Spleen (tissue), 11 donors: ENCODE results near the gene IFNL1. TPM values are rescaled to one million over a fixed set of nuclear protein-coding genes. Genes with fewer than 3 reads are reported as not detected.
"Not testable (repeated sequence)": the region's sequence is repeated elsewhere in the genome, so short reads cannot be mapped to it uniquely, and the experiment has no call there.

Experiments
- DNase-seq: peaks from one replicate; pipeline ENCODE4 v3.0.0-alpha.2; 2020
- H3K27ac ChIP-seq, 8 donors: fragments of 200-600 bp; sonication (generic) in 7 of 8; 1 replicate in 4 of 8; 2 replicates in 4 of 8; pipeline versions ENCODE4 v1.5.0 to v1.8.0; 2016 to 2021; ENCODE audit warnings: inconsistent platforms in 4 of 8, mild to moderate bottlenecking in 4 of 8, moderate library complexity in 1 of 8
- H3K27me3 ChIP-seq, 7 donors: fragments of 200-600 bp; sonication (generic) in 6 of 7; replicated peaks in 1 of 7; 1 replicate in 4 of 7; 2 replicates in 3 of 7; pipeline versions ENCODE4 v1.5.0 to v1.8.0; 2016 to 2021; ENCODE audit warnings: inconsistent platforms in 3 of 7, mild to moderate bottlenecking in 1 of 7
- H3K36me3 ChIP-seq, 6 donors: fragments of 200-600 bp; sonication (generic) in 5 of 6; 1 replicate in 4 of 6; 2 replicates in 2 of 6; pipeline versions ENCODE4 v1.5.0 to v1.8.0; 2016 to 2021; ENCODE audit warnings: inconsistent platforms in 2 of 6
- H3K4me1 ChIP-seq, 6 donors: fragments of 200-600 bp; sonication (generic) in 5 of 6; 1 replicate in 3 of 6; 2 replicates in 3 of 6; pipeline versions ENCODE4 v1.5.0 to v1.8.0; 2016 to 2021; ENCODE audit warnings: inconsistent platforms in 3 of 6
- H3K4me3 ChIP-seq, 8 donors: fragments of 200-600 bp; sonication (generic) in 7 of 8; 1 replicate in 4 of 8; 2 replicates in 4 of 8; pipeline versions ENCODE4 v1.5.0 to v1.8.0; 2016 to 2021; ENCODE audit warnings: inconsistent platforms in 4 of 8, mild to moderate bottlenecking in 4 of 8, moderate library complexity in 2 of 8
- H3K9me3 ChIP-seq, 8 donors: fragments of 200-600 bp; sonication (generic) in 7 of 8; 1 replicate in 4 of 8; 2 replicates in 4 of 8; pipeline versions ENCODE4 v1.5.0 to v1.8.0; 2016 to 2021; ENCODE audit warnings: inconsistent platforms in 4 of 8
- POLR2A ChIP-seq, 3 donors: fragments of 450-650 bp; IDR thresholded peaks; one replicate each; pipeline ENCODE4 v1.5.1; 2017; ENCODE audit warnings: antibody characterized with exemption in 3 of 3, mild to moderate bottlenecking in 1 of 3
- POLR2AphosphoS5 ChIP-seq, 3 donors: sonication (generic); formaldehyde crosslinking; IDR thresholded peaks; one replicate each; pipeline ENCODE4 v1.5.1; 2017; ENCODE audit warnings: antibody characterized with exemption in 3 of 3
- WGBS, 5 donors: extraction: QIAGEN DNeasy Blood & Tissue Kit in 3 of 5; methylation state at CpG; one replicate each; pipeline versions ENCODE4 v1.1.5 to v1.1.7; 2013 to 2018; 5-methylcytosine and 5-hydroxymethylcytosine counted together
- intact Hi-C: fragments of 100-400 bp; cut with DNase I; formaldehyde crosslinking; loops from one replicate; pipeline ENCODE4 v1.15.0; 2023; ENCODE audit warnings: low total_unique reads
- polyA plus RNA-seq, 3 donors: library from polyadenylated mRNA; stranded (reverse); fragments of 200-250 nt; gene quantifications; one replicate each; pipeline ENCODE4 v1.2.1, GENCODE V29; 2013
- total RNA-seq, 7 donors: library from RNA; depleted of rRNA in 3 of 7; stranded (reverse); fragments of >200 nt in 3 of 7; fragmentation: NEBNext Ultra II Directional in 4 of 7; extraction: Animal tissue kit (Norgen Biotek cat#: 25700) in 4 of 7; gene quantifications; one replicate each; pipeline versions ENCODE4 v1.1.0 to v1.2.1, GENCODE V29; 2016 to 2021
- TF ChIP-seq, protein P1 (sequence below), 11 experiments: fragments of 200-600 bp in 7 of 11; fragments of 450-650 bp in 4 of 11; sonication (generic) in 4 of 11; IDR thresholded peaks in 8 of 11; conservative IDR thresholded peaks in 3 of 11; 1 replicate in 7 of 11; 2 replicates in 4 of 11; pipeline versions ENCODE4 v1.4.0 to v1.8.0; 2016 to 2021; ENCODE audit warnings: antibody characterized with exemption in 11 of 11, inconsistent platforms in 4 of 11, mild to moderate bottlenecking in 1 of 11
- donor health status: healthy with polysubstance abuse.
- donor health status: DM: no; HTN: no; CAD: no; lungs with moderate emphysema.
- donor health status: DM: no; HTN: no; CAD: no.
- donor health status: Bipolar disorder and iron deficiency.
- donor health status: healthy.
- donor health status: DM: no; HTN: no; CAD: no.
- donor health status: DM: yes; HTN: yes; CAD: no.

Gene IFNL1
- total and polyA plus RNA-seq, 10 donors = not detected

DNA sequence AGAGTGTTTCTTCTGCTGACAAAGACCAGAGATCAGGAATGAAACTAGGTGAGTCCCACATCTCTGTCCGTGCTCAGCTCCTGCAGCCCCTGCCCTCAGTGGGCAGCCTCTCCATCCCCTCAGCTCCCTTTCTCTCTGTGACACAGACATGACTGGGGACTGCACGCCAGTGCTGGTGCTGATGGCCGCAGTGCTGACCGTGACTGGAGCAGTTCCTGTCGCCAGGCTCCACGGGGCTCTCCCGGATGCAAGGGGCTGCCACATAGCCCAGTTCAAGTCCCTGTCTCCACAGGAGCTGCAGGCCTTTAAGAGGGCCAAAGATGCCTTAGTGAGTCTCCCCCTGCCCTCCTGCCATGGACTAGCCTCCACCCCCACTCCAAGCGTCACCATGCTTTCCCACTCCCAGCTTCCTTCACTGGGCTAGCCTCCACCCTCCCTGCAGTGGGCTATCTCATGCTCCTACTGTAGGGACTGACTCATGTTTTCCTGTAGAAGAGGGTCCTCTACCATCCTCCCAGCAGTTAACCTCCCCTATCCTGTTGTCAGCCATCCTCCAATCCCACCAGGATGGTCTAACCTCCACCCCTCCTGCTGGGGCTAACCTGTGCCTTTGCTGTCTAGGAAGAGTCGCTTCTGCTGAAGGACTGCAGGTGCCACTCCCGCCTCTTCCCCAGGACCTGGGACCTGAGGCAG is 27.5 kb upstream of the IFNL1 start:
- WGBS, 5 donors = 70 to 85% (median 77%) methylated on average over 3 to 10 of the region's 10 CpGs
- H3K27ac ChIP-seq, H3K4me3 ChIP-seq, H3K36me3 ChIP-seq, intact Hi-C loops, DNase-seq, H3K9me3 ChIP-seq: not testable (repeated sequence)
- Histone ChIP-seq H3K27me3 (peaks cover 4 to 55% (median 21%) of the 10 kb centered on the region in 7 donors), H3K4me1 (peaks cover 0 to 20% (median 15%) of the 10 kb centered on the region in 6 donors)

DNA sequence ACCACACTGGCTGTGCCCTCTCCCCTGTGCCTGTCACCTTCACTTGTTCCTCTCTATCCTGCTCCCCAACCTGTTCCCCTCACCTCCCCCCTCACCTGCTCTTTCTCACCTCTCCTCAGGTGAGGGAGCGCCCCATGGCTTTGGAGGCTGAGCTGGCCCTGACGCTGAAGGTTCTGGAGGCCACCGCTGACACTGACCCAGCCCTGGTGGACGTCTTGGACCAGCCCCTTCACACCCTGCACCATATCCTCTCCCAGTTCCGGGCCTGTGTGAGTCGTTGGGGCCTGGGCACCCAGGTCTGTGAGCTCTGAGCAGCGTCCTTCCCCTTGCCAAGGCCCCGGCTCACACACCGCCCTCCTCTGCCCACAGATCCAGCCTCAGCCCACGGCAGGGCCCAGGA is 26.8 kb upstream of the IFNL1 start:
- 63 to 80% (median 75%) methylated on average over 8 to 10 of the region's 10 CpGs for WGBS, 5 donors
- H3K9me3 ChIP-seq, intact Hi-C loops, H3K36me3 ChIP-seq, H3K27ac ChIP-seq, H3K4me3 ChIP-seq, DNase-seq: not testable (repeated sequence)
- Histone ChIP-seq H3K4me1 (peaks cover 0 to 13% (median 9%) of the 10 kb centered on the region in 6 donors), H3K27me3 (peaks cover 4 to 48% (median 14%) of the 10 kb centered on the region in 7 donors)

GRCh38 chr19:39270036-39270871 is 26.0 kb upstream of the IFNL1 start:
- peaks cover 0 to 4% (median 2%) of the 10 kb centered on the region in 6 donors for H3K4me1 ChIP-seq
- WGBS, 5 donors = 68 to 79% (median 75%) methylated on average over 9 of the region's 9 CpGs

GRCh38 chr19:39273859-39274258 is 22.3 kb upstream of the IFNL1 start:
- 81 to 100% (median 88%) methylated on average over 5 of the region's 5 CpGs for WGBS, 5 donors
- H3K27ac ChIP-seq, intact Hi-C loops, DNase-seq, H3K4me1 ChIP-seq, H3K9me3 ChIP-seq, H3K36me3 ChIP-seq, H3K4me3 ChIP-seq: not testable (repeated sequence)
- peaks cover 0 to 19% (median 0%) of the 10 kb centered on the region in 7 donors for H3K27me3 ChIP-seq

More at GRCh38 chr19:39270036-39270871, 26.0 kb upstream of the IFNL1 start:
- DNase-seq = no peak
- H3K9me3 ChIP-seq = no peaks in the 10 kb centered on the region
- H3K36me3 ChIP-seq = no peaks in the 10 kb centered on the region
- no peak overlapping the region for H3K4me3 ChIP-seq
- H3K27ac ChIP-seq = no peak overlapping the region
- TF ChIP-seq POLR2A (IDR thresholded peaks at IDR 0.05) = no peak
- TF ChIP-seq, protein P1, sequence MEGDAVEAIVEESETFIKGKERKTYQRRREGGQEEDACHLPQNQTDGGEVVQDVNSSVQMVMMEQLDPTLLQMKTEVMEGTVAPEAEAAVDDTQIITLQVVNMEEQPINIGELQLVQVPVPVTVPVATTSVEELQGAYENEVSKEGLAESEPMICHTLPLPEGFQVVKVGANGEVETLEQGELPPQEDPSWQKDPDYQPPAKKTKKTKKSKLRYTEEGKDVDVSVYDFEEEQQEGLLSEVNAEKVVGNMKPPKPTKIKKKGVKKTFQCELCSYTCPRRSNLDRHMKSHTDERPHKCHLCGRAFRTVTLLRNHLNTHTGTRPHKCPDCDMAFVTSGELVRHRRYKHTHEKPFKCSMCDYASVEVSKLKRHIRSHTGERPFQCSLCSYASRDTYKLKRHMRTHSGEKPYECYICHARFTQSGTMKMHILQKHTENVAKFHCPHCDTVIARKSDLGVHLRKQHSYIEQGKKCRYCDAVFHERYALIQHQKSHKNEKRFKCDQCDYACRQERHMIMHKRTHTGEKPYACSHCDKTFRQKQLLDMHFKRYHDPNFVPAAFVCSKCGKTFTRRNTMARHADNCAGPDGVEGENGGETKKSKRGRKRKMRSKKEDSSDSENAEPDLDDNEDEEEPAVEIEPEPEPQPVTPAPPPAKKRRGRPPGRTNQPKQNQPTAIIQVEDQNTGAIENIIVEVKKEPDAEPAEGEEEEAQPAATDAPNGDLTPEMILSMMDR (IDR thresholded peaks at IDR 0.05 in 8 of 11, conservative IDR thresholded peaks at IDR 0.05 in 3 of 11) = no peak
- no peak for TF ChIP-seq POLR2AphosphoS5 (IDR thresholded peaks at IDR 0.05)
- H3K27me3 ChIP-seq = peaks cover 0 to 40% (median 5%) of the 10 kb centered on the region in 7 donors
- intact Hi-C loops = no loop called here

- H3K4me1 ChIP-seq = no peaks in the 10 kb centered on the region
- peak; percentile 12 for DNase-seq
- 75 to 92% (median 84%) methylated on average over 5 of the region's 5 CpGs for WGBS, 5 donors
These were observed 20.6 kb upstream of the IFNL1 start for GRCh38 chr19:39275578-39275977.

GRCh38 chr19:39276740-39277139 is 19.5 kb upstream of the IFNL1 start:
- peak; percentile 10 for DNase-seq
- intact Hi-C loops = no loop called here
- TF ChIP-seq, protein P1 (IDR thresholded peaks at IDR 0.05 in 8 of 11, conservative IDR thresholded peaks at IDR 0.05 in 3 of 11) = no peak
- TF ChIP-seq POLR2AphosphoS5 (IDR thresholded peaks at IDR 0.05) (no peak), POLR2A (IDR thresholded peaks at IDR 0.05) (no peak)
- no peaks in the 10 kb centered on the region for H3K27me3 ChIP-seq
- H3K36me3 ChIP-seq = no peaks in the 10 kb centered on the region
- 85 to 96% (median 92%) methylated on average over 5 of the region's 5 CpGs for WGBS, 5 donors
- no peak overlapping the region for H3K27ac ChIP-seq
- H3K9me3 ChIP-seq = peaks cover 0 to 10% (median 5%) of the 10 kb centered on the region in 8 donors
- H3K4me3 ChIP-seq = no peak overlapping the region
- H3K4me1 ChIP-seq = no peaks in the 10 kb centered on the region

More at GRCh38 chr19:39275578-39275977, 20.6 kb upstream of the IFNL1 start:
- no peaks in the 10 kb centered on the region for H3K36me3 ChIP-seq
- intact Hi-C loops = no loop called here
- TF ChIP-seq POLR2AphosphoS5 (IDR thresholded peaks at IDR 0.05) = no peak
- no peak overlapping the region for H3K27ac ChIP-seq
- H3K27me3 ChIP-seq = peaks cover 0 to 7% (median 0%) of the 10 kb centered on the region in 7 donors
- H3K4me3 ChIP-seq = no peak overlapping the region
- H3K9me3 ChIP-seq = no peaks in the 10 kb centered on the region
